T-helper 9 cell (primary cell): ENCODE measurements around the gene PPP1R2B.

Source experiments
- DNase-seq: peaks from one replicate; pipeline ENCODE4 v3.0.0-alpha.2; 2020

PPP1R2B gene

GRCh38 chr5:156879665-156880285 lies 29.7 kb downstream of the PPP1R2B start:
- no peak for DNase-seq

- no peak for DNase-seq
These were observed 33.3 kb downstream of the PPP1R2B start for GRCh38 chr5:156883316-156883875.

- no peak for DNase-seq
These were observed 38.4 kb downstream of the PPP1R2B start for GRCh38 chr5:156888520-156888919.

GRCh38 chr5:156892223-156892622 lies 42.1 kb downstream of the PPP1R2B start:
- DNase-seq = no peak

- no peak for DNase-seq
These were observed 42.8 kb downstream of the PPP1R2B start for GRCh38 chr5:156892864-156893263.

- no peak for DNase-seq
These were observed 43.4 kb downstream of the PPP1R2B start for GRCh38 chr5:156893517-156893916.

- DNase-seq = no peak
These were observed 46.5 kb downstream of the PPP1R2B start for GRCh38 chr5:156896546-156896945.
